Pancreas (tissue), 10 donors: ENCODE results near the gene KRTAP10-2. TPM values are rescaled to one million over a fixed set of nuclear protein-coding genes. Genes with fewer than 3 reads are reported as not detected.

Experiments used
- ATAC-seq, 4 donors: fragments of 200-7000 bp; cut with Tn5 transposase; one replicate each; pipeline versions ENCODE4 v1.8.0 to v1.9.1; 2020; ENCODE audit warnings: mild to moderate bottlenecking in 4 of 4, moderate library complexity in 4 of 4
- DNase-seq, 6 donors: peaks; one replicate each; pipeline ENCODE4 v3.0.0-alpha.2; 2020
- FAIRE-seq: peaks from 2 replicates; lab custom pipeline; 2012; peaks lifted over from hg19 to GRCh38; lab: Jason Lieb, UNC
- H3K27ac ChIP-seq, 4 donors: fragments of 200-600 bp; sonication (generic); 1 replicate in 3 of 4; 2 replicates in 1 of 4; pipeline versions ENCODE4 v1.5.0 to v1.8.0; 2020
- H3K27me3 ChIP-seq, 4 donors: fragments of 200-600 bp; one replicate each; pipeline ENCODE4 v1.8.0; 2021
- H3K36me3 ChIP-seq, 3 donors: fragments of 200-600 bp; sonication (generic) in 1 of 3; one replicate each; pipeline versions ENCODE4 v1.5.0 to v1.8.0; 2020 to 2021
- H3K4me1 ChIP-seq, 3 donors: fragments of 200-600 bp; one replicate each; pipeline ENCODE4 v1.8.0; 2021
- H3K4me3 ChIP-seq, 4 donors: fragments of 200-600 bp; sonication (generic) in 2 of 4; one replicate each; pipeline versions ENCODE4 v1.5.0 to v1.8.0; 2020 to 2021
- H3K9me3 ChIP-seq, 4 donors: fragments of 200-600 bp; one replicate each; pipeline ENCODE4 v1.8.0; 2021
- CTCF ChIP-seq, 4 donors: fragments of 200-600 bp; sonication (generic) in 3 of 4; IDR thresholded peaks; one replicate each; pipeline versions ENCODE4 v1.5.0 to v1.8.0; 2021; ENCODE audit warnings: antibody characterized with exemption in 4 of 4
- WGBS, 2 donors: extraction: QIAGEN DNeasy Blood & Tissue Kit; methylation state at CpG; one replicate each; pipeline ENCODE4 v1.1.7; 2013; 5-methylcytosine and 5-hydroxymethylcytosine counted together
- intact Hi-C, 3 donors: fragments of 100-400 bp; cut with DNase I; formaldehyde crosslinking; loops; one replicate each; pipeline versions ENCODE4 v1.11.1 to v1.14.2; 2022
- polyA plus RNA-seq, 2 donors: library from polyadenylated mRNA; stranded (reverse); fragments of 200-250 nt; gene quantifications; one replicate each; pipeline ENCODE4 v1.2.3, GENCODE V29; 2013
- total RNA-seq, 6 donors: library from RNA; stranded (reverse); fragmentation: NEBNext Ultra II Directional in 4 of 6; extraction: Animal tissue kit (Norgen Biotek cat#: 25700) in 4 of 6; gene quantifications; one replicate each; pipeline versions ENCODE4 v1.2.1 to v1.2.4, GENCODE V29; 2021 to 2023
- donor health status: healthy with polysubstance abuse.
- donor health status: DM: no; HTN: no; CAD: no; lungs with moderate emphysema.
- donor health status: DM: no; HTN: no; CAD: no.
- donor health status: control.
- donor health status: control.
- donor health status: Bipolar disorder and iron deficiency.
- donor health status: DM: yes; HTN: yes; CAD: no.
- donor health status: DM: no; HTN: no; CAD: no.
- donor health status: DM: no; HTN: no; CAD: no.
- donor health status: DM: yes; HTN: yes; CAD: no.

Gene KRTAP10-2
- total and polyA plus RNA-seq, 8 donors: not detected

GRCh38 chr21:44549525-44550211 is 1.6 kb downstream of the KRTAP10-2 start:
- H3K27ac ChIP-seq: no peak overlapping the region
- WGBS, 2 donors: 60 to 66% methylated on average over 25 of the region's 25 CpGs

GRCh38 chr21:44548922-44549321 is 2.4 kb downstream of the KRTAP10-2 start:
- no peaks in the 10 kb centered on the region for H3K4me1 ChIP-seq
- ATAC-seq (no peak), DNase-seq (no peak), FAIRE-seq (no peak)
- WGBS, 2 donors: 16 to 26% methylated on average over 14 of the region's 14 CpGs
- H3K36me3 ChIP-seq: no peaks in the 10 kb centered on the region
- intact Hi-C loops: no loop called here
- TF ChIP-seq CTCF (IDR thresholded peaks at IDR 0.05): no peak
- no peaks in the 10 kb centered on the region for H3K27me3 ChIP-seq
- no peak overlapping the region for H3K27ac ChIP-seq
- no peaks in the 10 kb centered on the region for H3K9me3 ChIP-seq
- H3K4me3 ChIP-seq: no peak overlapping the region

More at GRCh38 chr21:44549525-44550211, 1.6 kb downstream of the KRTAP10-2 start:
- H3K36me3 ChIP-seq: no peaks in the 10 kb centered on the region
- H3K9me3 ChIP-seq: no peaks in the 10 kb centered on the region
- no peak overlapping the region for H3K4me3 ChIP-seq
- intact Hi-C loops: no loop called here
- TF ChIP-seq CTCF (IDR thresholded peaks at IDR 0.05): no peak
- ATAC-seq (no peak), DNase-seq (no peak), FAIRE-seq (no peak)
- no peaks in the 10 kb centered on the region for H3K27me3 ChIP-seq
- no peaks in the 10 kb centered on the region for H3K4me1 ChIP-seq

GRCh38 chr21:44548381-44548780 is 2.9 kb downstream of the KRTAP10-2 start:
- FAIRE-seq (no peak), ATAC-seq (no peak), DNase-seq (no peak)
- no peak overlapping the region for H3K27ac ChIP-seq
- H3K4me1 ChIP-seq: no peaks in the 10 kb centered on the region
- H3K36me3 ChIP-seq: no peaks in the 10 kb centered on the region
- WGBS, 2 donors: 45 to 56% methylated on average over 13 of the region's 13 CpGs
- no peak overlapping the region for H3K4me3 ChIP-seq
- H3K9me3 ChIP-seq: no peaks in the 10 kb centered on the region
- H3K27me3 ChIP-seq: no peaks in the 10 kb centered on the region
- intact Hi-C loops: no loop called here
- no peak for TF ChIP-seq CTCF (IDR thresholded peaks at IDR 0.05)

GRCh38 chr21:44547656-44548331 is 3.5 kb downstream of the KRTAP10-2 start:
- no peak for TF ChIP-seq CTCF (IDR thresholded peaks at IDR 0.05)
- intact Hi-C loops: no loop called here
- Histone ChIP-seq H3K36me3 (no peaks in the 10 kb centered on the region), H3K4me1 (no peaks in the 10 kb centered on the region), H3K4me3 (no peak overlapping the region), H3K9me3 (no peaks in the 10 kb centered on the region), H3K27ac (no peak overlapping the region), H3K27me3 (no peaks in the 10 kb centered on the region)
- WGBS, 2 donors: 40% methylated on average over 5 of the region's 5 CpGs
- FAIRE-seq (no peak), DNase-seq (no peak), ATAC-seq (no peak)

GRCh38 chr21:44544566-44544965 is 6.7 kb downstream of the KRTAP10-2 start:
- H3K4me1 ChIP-seq: no peaks in the 10 kb centered on the region
- intact Hi-C loops: no loop called here
- DNase-seq: no peak
- no peak for TF ChIP-seq CTCF (IDR thresholded peaks at IDR 0.05)
- 54 to 71% methylated on average over 3 of the region's 3 CpGs for WGBS, 2 donors
- H3K27me3 ChIP-seq: no peaks in the 10 kb centered on the region
- no peaks in the 10 kb centered on the region for H3K36me3 ChIP-seq
- FAIRE-seq: no peak
- H3K27ac ChIP-seq: no peak overlapping the region
- no peak for ATAC-seq
- H3K9me3 ChIP-seq: no peaks in the 10 kb centered on the region
- no peak overlapping the region for H3K4me3 ChIP-seq
